Gastroesophageal sphincter (tissue), 4 donors: ENCODE results near the gene RAB18. TPM values are rescaled to one million over a fixed set of nuclear protein-coding genes. Genes with fewer than 3 reads are reported as not detected.
"Not testable (repeated sequence)": the region's sequence is repeated elsewhere in the genome, so short reads cannot be mapped to it uniquely, and the experiment has no call there.

Experiments
- ATAC-seq: fragments of 150-250 bp; one replicate; pipeline ENCODE4 v1.9.1; 2016; ENCODE audit warnings: mild to moderate bottlenecking, moderate library complexity
- H3K27ac ChIP-seq, 4 donors: fragments of 200-600 bp; sonication (generic) in 3 of 4; 1 replicate in 3 of 4; 2 replicates in 1 of 4; pipeline ENCODE4 v1.5.1; 2016 to 2019
- H3K27me3 ChIP-seq: fragments of 200-600 bp; sonication (generic); one replicate; pipeline ENCODE4 v1.5.1; 2019
- H3K36me3 ChIP-seq, 2 donors: fragments of 200-600 bp; sonication (generic); one replicate each; pipeline ENCODE4 v1.5.1; 2019; ENCODE audit warnings: control low read depth in 1 of 2
- H3K4me1 ChIP-seq, 3 donors: fragments of 200-600 bp; sonication (generic); 1 replicate in 2 of 3; 2 replicates in 1 of 3; pipeline ENCODE4 v1.5.1; 2016 to 2019; ENCODE audit warnings: control low read depth in 2 of 3
- H3K4me3 ChIP-seq, 2 donors: fragments of 200-600 bp; sonication (generic); one replicate each; pipeline ENCODE4 v1.5.1; 2019; ENCODE audit warnings: mild to moderate bottlenecking in 1 of 2, moderate library complexity in 1 of 2
- H3K9me3 ChIP-seq, 3 donors: fragments of 200-600 bp; sonication (generic); one replicate each; pipeline ENCODE4 v1.5.1; 2017 to 2019; ENCODE audit warnings: control low read depth in 2 of 3
- CTCF ChIP-seq, 4 experiments: fragments of 200-600 bp in 2 of 4; fragments of 450-650 bp in 2 of 4; sonication (generic) in 1 of 4; IDR thresholded peaks; one replicate each; pipeline ENCODE4 v1.5.1; 2017 to 2019; ENCODE audit warnings: antibody characterized with exemption in 4 of 4, mild to moderate bottlenecking in 2 of 4, moderate library complexity in 2 of 4
- EP300 ChIP-seq: sonication (generic); formaldehyde crosslinking; IDR thresholded peaks from one replicate; pipeline ENCODE4 v1.6.1; 2017; ENCODE audit warnings: antibody characterized with exemption, mild to moderate bottlenecking
- POLR2A ChIP-seq, 2 donors: fragments of 450-650 bp; IDR thresholded peaks; one replicate each; pipeline ENCODE4 v1.6.1; 2017; ENCODE audit warnings: antibody characterized with exemption in 2 of 2, mild to moderate bottlenecking in 2 of 2, moderate library complexity in 1 of 2
- POLR2AphosphoS5 ChIP-seq: sonication (generic); formaldehyde crosslinking; IDR thresholded peaks from one replicate; pipeline ENCODE4 v1.6.1; 2017; ENCODE audit warnings: antibody characterized with exemption
- WGBS, 2 donors: methylation state at CpG; one replicate each; pipeline ENCODE4 v1.1.5; 2018; ENCODE audit warnings: low coverage in 1 of 2; 5-methylcytosine and 5-hydroxymethylcytosine counted together
- total RNA-seq, 4 donors: library from RNA; depleted of rRNA; stranded (reverse); fragments of >200 nt; gene quantifications; one replicate each; pipeline ENCODE4 v1.1.0, GENCODE V29; 2016

Gene RAB18
- total RNA-seq, 4 donors from 2014 or later, result 40.5 to 104 (median 77.5) TPM

- Histone ChIP-seq H3K4me1 (peaks cover 7 to 40% (median 12%) of the 10 kb centered on the region in 3 donors), H3K9me3 (no peaks in the 10 kb centered on the region), H3K27me3 (no peaks in the 10 kb centered on the region), H3K4me3 (peak overlapping the region; percentile 26 to 90), H3K36me3 (no peaks in the 10 kb centered on the region), H3K27ac (peak overlapping the region; percentile 51 to 94 (median 94))
- WGBS, 2 donors, result 27 to 37% methylated on average over 3 to 4 of the region's 4 CpGs
- TF ChIP-seq POLR2A (IDR thresholded peaks at IDR 0.05) (no peak), CTCF (IDR thresholded peaks at IDR 0.05) (no peak), EP300 (no peak), POLR2AphosphoS5 (no peak)
- ATAC-seq, result no peak
Measured at GRCh38 chr10:27503498-27504006, 552 bp upstream of the RAB18 start.

GRCh38 chr10:27504808-27505460 lies 830 bp downstream of the RAB18 start:
- TF ChIP-seq CTCF (IDR thresholded peaks at IDR 0.05) (no peak), POLR2AphosphoS5 (no peak), POLR2A (IDR thresholded peaks at IDR 0.05) (no peak), EP300 (no peak)
- Histone ChIP-seq H3K9me3 (no peaks in the 10 kb centered on the region), H3K36me3 (no peaks in the 10 kb centered on the region), H3K4me3 (peak overlapping the region; percentile 90 to 93), H3K27ac (peak overlapping the region; percentile 87 to 94 (median 94)), H3K27me3 (no peaks in the 10 kb centered on the region), H3K4me1 (peaks cover 7 to 54% (median 12%) of the 10 kb centered on the region in 3 donors)
- no peak for ATAC-seq
- 2 to 6% methylated on average over 8 to 13 of the region's 13 CpGs for WGBS, 2 donors

- Histone ChIP-seq H3K4me1 (peaks cover 7 to 58% (median 12%) of the 10 kb centered on the region in 3 donors), H3K27ac (peak overlapping the region in 2 of 4 donors; percentile 94), H3K4me3 (peak overlapping the region; percentile 90 to 93)
- H3K36me3 ChIP-seq, ATAC-seq, H3K9me3 ChIP-seq, H3K27me3 ChIP-seq: not testable (repeated sequence)
- WGBS, 2 donors, result 84 to 88% methylated on average over 10 to 12 of the region's 15 CpGs
Measured at GRCh38 chr10:27505537-27505936, 1.4 kb downstream of the RAB18 start.

GRCh38 chr10:27506280-27506679 lies 2.2 kb downstream of the RAB18 start:
- H3K36me3 ChIP-seq, result peaks cover 0 to 4% of the 10 kb centered on the region in 2 donors
- no peak for ATAC-seq
- H3K27me3 ChIP-seq, result no peaks in the 10 kb centered on the region
- no peak overlapping the region for H3K4me3 ChIP-seq
- TF ChIP-seq POLR2AphosphoS5 (no peak), CTCF (IDR thresholded peaks at IDR 0.05) (no peak), EP300 (no peak), POLR2A (IDR thresholded peaks at IDR 0.05) (no peak)
- 50 to 56% methylated on average over 2 to 3 of the region's 4 CpGs for WGBS, 2 donors
- H3K4me1 ChIP-seq, result peaks cover 7 to 58% (median 12%) of the 10 kb centered on the region in 3 donors
- no peaks in the 10 kb centered on the region for H3K9me3 ChIP-seq
- H3K27ac ChIP-seq, result no peak overlapping the region

DNA sequence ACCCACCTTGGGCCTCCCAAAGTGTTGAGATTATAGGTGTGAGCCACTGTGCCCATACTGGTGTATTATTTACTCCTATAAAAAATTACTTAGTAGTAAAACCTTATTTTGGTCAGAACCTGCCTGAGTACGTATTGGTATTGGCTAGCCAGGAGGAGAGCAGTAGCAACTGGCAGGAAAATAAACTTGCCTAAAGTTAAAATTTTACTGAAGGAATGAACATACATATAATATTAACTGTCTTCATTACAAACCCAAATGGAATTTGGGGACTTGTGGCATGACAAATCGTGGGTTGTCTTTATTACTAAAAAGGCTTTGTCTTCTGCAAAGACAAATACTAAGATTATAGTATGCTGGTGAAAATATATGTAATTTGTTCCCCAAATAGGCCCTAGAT lies 8.4 kb downstream of the RAB18 start:
- TF ChIP-seq POLR2A (IDR thresholded peaks at IDR 0.05) (no peak), CTCF (IDR thresholded peaks at IDR 0.05) (no peak), POLR2AphosphoS5 (no peak), EP300 (no peak)
- ATAC-seq, result no peak
- H3K9me3 ChIP-seq, result no peaks in the 10 kb centered on the region
- no peak overlapping the region for H3K27ac ChIP-seq
- H3K4me3 ChIP-seq, result no peak overlapping the region
- no peaks in the 10 kb centered on the region for H3K27me3 ChIP-seq
- peaks cover 0 to 41% (median 4%) of the 10 kb centered on the region in 3 donors for H3K4me1 ChIP-seq
- peaks cover 0 to 19% of the 10 kb centered on the region in 2 donors for H3K36me3 ChIP-seq
- WGBS, 2 donors, result 58 to 90% methylated on average over 2 of the region's 2 CpGs
